Activated CD4-positive, alpha-beta T cell treated with anti-CD3 and anti-CD28 coated beads, Interleukin-2, amount 50 U/mL, for 16 hours (primary cell): ENCODE data around the gene GPR17.

Experiments
- DNase-seq: peaks from one replicate; pipeline ENCODE4 v3.0.0-alpha.2; 2020

GPR17 gene

DNA sequence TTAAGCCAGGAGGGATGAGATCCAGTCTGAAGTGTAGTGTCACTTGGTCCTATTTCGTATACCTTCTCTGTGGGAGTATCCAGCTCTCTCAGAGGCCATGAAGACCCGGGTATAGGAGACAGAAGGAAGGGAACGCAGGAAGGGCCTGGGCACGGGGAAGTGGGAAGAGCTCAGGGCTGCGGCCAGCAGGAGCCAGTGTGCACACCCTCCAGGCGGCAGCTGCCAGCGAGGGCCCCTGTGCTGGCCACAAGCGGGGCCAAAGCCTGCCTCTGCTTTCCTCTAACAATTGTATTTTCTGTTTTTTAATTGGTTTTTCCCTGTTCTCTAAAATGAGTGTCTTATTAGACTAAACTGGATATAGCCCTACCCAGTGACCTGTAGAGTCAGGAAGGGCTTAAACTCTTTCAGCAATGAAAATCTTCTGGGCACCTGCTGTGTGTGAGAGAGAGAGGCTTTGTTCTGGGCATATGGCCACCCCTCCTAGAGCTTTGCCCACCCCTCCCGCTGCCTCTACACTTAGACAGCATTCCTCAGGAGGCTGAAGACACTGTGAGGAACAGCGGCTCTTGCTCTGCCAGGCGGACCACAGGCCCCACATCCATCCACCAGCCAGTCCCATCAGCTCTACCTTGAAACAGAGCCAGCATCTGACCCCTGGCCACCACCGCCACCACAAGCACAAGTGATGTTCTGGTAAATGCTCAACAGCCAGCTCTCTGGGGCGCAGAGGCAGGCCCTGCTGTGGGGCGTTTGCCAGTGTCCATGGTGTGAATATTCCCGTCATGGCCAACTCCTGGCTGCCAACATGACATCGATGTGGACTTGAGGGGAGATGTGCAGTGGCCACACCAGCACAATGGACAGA lies 9.5 kb downstream of the GPR17 start:
- no peak for DNase-seq

DNA sequence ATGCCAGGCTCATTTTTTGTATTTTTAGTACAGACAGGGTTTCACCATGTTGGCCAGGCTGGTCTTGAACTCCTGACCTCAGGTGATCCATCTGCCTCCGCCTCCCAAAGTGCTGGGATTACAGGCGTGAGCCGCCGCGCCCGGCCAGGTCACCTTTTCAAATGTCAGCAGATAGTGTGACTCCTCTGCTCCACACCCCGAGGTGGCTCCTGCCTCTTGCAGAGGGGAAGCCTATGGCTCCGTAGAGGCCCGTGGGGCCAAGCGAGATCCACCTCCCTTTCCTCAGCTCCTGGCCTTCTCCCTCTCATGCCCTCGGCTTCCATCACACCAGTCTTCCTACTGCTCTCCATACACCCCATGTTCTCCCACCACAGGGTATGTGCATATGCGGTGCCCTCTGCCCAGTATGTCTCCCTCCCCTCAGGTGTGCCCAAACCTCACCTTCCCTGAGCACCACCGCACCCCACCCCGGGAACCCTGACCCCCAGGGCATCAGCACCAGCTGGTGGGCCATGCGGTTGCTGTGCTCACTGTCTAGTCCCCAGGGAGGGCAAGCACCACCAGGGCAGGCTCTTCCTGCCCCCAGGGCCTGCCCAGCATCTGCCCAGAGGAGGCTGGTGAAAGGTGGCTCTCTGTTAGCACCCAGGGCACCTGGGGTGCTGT lies 10.7 kb downstream of the GPR17 start:
- DNase-seq = no peak

- no peak for DNase-seq
Observed at GRCh38 chr2:127657232-127657595, 11.3 kb downstream of the GPR17 start.

- DNase-seq = no peak
Observed at GRCh38 chr2:127658146-127658545, 12.2 kb downstream of the GPR17 start.

GRCh38 chr2:127658641-127659407 lies 12.9 kb downstream of the GPR17 start:
- DNase-seq = no peak

DNA sequence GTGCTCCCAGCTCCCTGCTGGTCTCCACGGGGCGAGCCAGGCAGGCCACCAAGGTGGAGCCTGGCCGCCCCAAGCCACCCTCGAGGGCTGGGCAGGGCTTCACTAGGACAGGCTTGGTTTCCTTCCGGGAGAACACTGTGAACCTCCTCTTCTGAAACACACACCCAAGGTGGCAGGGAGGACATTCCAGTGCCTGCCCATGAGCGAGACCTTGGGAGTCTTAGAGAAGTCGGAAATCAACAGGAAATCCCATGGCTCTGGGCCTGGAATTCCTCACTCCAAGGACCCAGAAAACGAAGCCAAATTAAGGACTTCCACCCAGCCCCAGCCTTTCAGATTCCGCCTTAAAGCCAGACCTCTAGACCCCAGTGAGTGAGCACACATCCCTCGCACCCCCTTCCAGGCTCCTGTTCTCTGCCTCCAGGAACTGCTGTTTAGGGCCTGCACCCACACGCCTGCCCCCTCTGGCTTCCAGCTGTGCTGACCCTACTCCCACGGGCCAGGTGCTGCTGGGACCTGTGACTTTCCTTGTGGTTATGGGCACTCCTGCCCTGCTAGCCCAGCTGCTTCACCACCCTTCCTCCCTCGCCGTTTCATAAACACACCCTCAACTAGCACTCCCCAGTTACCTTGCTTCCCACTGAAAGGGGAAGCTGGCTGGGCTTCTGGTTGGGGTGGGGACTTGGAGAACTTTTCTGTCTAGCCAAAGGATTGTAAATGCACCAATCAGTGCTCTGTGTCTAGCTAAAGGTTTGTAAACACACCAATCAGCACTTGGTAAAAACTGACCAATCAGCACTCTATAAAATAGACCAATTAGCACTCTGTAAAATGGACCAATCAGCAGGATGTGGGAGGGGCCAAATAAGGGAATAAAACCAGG lies 13.7 kb downstream of the GPR17 start:
- no peak for DNase-seq

GRCh38 chr2:127660291-127660578 lies 14.3 kb downstream of the GPR17 start:
- no peak for DNase-seq

- no peak for DNase-seq
Observed at GRCh38 chr2:127661072-127661649, 15.2 kb downstream of the GPR17 start.

- no peak for DNase-seq
Observed at GRCh38 chr2:127661949-127662510, 16.1 kb downstream of the GPR17 start.

DNA sequence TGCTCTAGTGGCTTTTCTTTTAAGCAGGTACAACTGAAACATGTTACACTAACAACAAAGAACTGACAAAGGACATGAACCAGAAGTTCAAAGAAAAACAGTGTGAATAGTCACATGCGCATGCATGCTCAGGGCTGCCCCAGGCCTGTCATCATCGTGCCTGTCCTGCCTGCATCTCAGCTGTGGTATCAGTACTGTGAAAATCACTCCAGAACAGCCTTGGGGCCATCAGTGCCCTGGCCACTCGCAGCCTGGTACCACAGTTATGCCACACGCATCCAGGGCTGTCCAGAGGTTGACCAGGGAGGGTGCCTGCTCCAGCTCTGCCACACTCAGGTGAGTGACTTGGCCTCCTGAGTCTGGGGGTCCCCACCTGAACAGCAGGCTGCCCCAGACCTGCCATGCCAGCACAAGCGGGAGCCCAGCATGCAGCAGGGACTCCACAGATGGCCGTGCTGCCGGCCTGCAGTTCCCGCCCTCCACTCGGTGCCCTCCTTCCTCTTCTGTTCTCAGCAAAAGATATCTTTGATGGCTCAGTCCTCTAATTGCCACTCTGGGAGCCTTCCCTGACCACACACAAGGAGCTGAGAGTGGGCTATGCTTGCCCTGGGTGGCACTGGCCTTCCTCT lies 17.1 kb downstream of the GPR17 start:
- DNase-seq = no peak

DNA sequence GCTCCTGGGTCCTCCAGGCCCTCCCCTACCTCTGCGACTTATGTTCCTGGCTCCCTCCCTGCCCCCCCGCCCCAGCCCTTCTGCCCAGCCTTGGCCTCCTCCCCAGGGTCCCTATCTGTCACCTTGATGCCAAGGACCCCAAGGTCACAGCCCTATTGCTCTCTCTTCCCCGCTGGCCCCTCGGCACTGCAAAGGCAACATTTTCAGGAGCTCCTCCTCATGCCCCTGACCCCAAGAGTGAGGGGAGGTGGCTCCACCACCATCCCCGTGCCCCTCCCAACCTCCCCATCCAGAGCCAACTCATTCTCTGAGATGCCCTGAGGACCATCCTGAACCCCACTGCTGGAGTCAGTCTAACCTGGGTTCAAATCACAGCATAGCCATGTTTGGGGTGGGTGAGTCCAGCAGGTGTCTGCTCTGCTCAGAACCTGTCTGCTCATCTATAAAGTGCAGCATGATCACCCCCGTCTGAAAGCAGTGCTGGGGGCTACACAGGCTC lies 17.7 kb downstream of the GPR17 start:
- no peak for DNase-seq

DNA sequence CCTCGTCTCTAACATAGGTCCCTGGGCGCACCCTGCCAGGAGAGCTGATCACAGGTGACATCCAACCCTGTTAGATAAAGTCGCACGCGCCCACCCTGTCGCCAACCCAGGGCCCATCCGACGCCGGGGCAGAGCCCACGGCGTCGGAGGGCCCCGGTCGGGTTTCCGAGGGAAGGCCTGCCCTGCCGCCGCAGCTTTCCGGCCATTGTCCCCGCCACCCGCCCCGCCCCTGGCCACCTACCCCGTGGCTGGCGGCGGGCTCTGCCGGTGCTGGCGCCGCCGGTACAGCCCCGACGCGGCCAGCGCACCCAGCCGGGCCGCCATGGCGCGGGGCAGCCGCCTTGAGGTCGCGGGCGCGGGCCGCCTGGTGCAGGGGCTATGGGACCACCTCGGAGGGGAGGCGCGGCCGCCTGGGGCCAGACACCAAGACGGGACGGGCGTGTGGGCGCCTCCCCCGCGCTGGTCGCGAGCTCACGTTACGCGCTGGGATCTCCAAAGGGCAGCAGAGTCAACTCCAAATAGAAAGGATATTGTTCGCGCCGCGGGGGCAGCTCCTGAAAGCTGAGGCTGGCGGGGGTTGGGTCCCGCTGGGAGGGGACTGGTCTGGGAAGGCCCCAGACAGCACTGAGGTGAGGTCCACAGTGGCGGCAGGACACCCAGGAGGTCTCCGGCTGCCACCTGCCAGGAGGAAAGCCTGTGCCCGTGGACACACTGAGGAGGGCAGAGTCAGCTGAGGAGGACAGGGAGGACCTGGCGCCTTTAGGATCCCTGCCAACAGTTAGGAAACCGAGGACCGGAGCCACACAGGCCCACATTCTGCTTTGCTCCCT lies 18.3 kb downstream of the GPR17 start:
- no peak for DNase-seq

DNA sequence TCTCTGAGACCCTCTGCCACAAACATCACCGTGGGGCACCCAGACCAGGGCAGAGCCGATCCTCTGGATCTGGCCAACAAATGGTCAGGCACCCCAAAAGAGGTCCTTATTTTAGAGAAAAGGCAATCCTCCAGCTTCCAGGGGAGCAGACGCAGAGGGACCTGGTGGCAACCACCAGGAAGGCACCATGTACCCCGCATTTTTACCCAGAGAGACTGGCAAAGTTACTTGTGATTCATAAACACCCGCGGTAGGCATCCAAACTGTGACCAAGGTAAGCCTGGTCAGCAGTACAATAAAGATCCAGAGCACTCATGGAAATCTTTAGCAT lies 18.9 kb downstream of the GPR17 start:
- DNase-seq = no peak

- DNase-seq = no peak
Observed at GRCh38 chr2:127665267-127665893, 19.4 kb downstream of the GPR17 start.

DNA sequence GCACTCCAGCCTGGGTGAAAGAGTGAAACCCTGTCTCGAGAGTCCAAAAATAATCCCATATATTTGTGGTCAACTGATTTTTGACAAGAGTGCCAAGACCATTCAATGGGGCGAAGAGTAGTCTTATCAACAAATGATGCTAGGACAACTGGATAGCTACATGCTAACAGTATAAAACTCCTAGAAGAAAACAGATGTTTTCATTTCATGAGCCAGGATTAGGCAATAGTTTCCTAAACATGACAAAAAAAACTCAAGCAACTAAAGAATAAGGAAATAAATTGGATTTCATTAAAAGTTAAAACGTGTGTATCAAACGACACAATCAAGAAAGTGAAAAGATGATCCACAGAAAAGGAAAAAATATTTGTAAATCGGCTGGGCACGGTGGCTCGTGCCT lies 23.1 kb downstream of the GPR17 start:
- DNase-seq = no peak

DNA sequence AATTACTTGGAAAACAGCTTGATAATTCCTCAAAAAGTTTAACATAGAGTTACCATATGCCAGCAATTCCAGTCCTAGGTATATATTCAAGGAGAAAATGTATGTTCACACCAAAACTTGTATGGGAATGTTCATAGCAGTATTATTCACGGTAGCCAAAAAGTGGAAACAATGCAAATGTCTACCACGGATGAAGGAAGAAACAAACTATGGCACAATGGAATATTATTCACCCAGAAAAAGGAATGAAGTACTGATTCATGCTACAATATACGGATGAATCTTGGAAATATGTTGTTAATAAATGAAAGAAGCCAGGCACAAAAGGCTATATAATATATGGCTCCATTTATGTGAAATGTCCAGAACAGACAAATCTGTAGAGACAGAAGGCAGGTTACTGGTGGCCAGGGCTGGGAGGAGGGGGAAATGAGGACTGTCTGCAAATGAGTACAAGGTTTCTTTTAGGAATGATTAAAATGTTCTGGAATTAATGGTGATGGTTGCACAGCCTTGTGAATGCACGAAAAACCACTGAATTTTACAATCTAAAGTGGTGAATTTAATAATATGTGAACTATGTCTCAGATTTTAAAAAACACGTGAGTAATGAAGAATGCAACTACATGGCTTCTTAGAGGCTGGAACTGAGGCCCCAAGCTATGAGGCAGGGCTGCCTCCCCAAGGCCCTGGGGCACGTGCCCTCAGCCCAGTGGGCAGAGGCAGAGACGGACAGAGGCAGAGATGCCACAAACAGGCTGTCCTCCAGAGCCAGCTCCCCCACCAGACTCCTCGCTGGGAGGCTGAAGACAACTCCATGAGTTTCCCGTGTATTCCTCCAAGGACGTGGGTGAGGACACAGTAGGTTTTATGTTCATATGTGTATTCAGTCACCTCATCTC lies 24.4 kb downstream of the GPR17 start:
- no peak for DNase-seq

DNA sequence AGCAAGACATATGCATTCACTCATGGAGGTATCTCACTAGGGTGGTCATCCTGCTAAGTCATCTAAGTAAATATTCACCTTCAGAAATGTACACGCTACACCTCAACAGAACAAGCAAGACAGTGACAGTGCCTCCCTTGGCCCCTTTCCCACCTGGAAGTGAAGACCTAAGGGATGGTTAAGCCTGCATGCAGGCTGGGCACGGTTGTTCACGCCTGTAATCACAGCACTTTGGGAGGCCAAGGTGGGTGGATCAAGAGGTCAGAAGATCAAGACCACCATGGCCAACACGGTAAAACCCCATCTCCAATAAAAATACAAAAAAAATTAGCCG lies 25.0 kb downstream of the GPR17 start:
- no peak for DNase-seq

DNA sequence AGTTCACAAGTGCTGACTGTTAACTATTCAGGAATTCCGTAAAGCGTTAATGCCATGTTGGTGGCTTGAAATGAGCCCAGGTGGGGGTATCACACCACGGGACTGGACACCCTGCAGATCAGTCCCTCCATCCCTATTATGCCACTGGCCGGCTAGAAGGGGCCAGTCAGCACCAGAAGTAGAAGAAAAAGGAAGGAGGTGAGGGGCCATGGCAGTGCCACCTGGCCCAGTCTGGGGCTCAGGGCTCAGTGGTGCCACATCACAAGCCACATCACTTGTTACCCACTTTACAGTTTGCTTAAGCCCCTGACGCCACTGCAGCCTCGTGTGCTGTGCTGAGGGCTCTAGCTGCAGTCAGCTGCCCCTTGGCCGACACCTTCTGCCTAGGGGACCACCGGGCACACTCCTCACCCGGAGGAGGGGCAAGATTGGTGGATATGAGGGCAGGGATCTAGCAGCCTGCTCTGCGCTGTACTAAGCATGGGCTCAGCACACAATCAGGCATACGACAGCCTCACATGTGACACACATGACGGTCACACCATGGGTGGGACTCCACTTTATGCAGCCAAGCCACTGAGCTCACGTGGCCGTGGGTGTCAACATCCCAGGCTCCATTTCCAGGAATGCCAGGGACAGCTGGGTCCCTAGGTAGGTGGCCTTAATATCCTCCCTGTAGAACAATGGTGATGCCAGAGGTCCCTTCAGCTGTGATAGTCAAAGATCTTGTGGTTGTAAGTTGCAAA lies 25.8 kb downstream of the GPR17 start:
- no peak for DNase-seq
